Fibroblast of pulmonary artery (primary cell): ENCODE results near the gene CEP44.

Experiments
- DNase-seq: peaks from one replicate; pipeline ENCODE4 v3.0.0-alpha.2; 2010; ENCODE audit warnings: low read depth
- H3K4me3 ChIP-seq: replicated peaks from 2 replicates; pipeline ENCODE4 v1.5.1; 2011; ENCODE audit warnings: low read depth, mild to moderate bottlenecking, control low read depth, low read length, moderate library complexity
- TF ChIP-seq, protein P1 (sequence below): IDR thresholded peaks from 2 replicates; pipeline ENCODE4 v1.5.1; 2011; ENCODE audit warnings: mild to moderate bottlenecking, control low read depth, low read length, inconsistent platforms; ENCODE audit errors: missing control alignments

Gene CEP44

DNA sequence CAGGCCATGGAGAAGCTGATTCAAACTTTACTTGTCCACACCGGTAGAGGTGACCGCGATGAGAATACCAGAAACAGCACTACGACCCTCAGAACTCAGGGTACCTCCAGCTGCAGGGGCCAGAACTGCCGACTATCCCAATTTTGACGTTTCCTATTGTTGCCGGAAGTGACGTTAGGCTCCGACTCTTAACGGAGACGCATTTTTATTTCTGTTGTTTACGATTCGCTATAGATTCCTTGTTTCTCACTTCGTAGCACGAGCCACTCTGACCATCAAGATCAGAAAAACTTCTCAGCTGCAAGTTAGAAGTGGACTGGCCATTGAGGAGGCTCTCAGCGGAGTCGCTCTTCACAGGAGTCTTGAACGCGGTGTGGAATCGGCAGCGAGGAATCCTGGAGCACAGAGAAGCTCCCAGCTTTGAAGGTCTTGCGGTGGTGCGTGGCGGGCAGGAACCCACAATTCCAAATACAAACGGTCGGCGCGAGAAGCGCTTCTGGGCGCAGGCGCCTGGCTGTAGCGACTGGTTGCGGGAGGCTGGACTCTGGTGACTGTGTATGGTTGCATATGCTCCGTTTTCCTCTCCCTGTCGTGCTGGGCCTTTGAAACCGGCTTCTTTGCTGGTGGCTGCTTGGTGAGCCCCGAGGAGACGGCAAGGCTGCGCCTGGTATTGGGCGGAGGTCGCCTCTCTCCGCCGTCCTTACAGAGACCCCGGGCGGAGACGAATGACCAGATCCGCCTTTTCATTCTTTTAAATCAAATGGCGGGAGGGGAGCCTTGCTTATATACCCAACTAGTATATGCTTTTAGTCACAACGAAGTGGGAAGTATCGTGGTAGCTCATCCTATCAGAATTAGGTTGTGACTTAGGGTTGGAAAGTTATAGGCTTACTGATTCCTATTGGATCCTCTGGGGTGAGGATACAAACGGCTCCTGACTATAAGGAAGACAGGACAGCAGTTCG is at the start of gene CEP44, which contains the start of gene FBXO8:
Gene CEP44 (plus strand): TSS at position 405 of the 965 bp plus-strand sequence. CDS start 15,211 bp downstream, outside the sequence.
Gene FBXO8 (minus strand): TSS at position 161 of the 965 bp plus-strand sequence. CDS start 20,575 bp downstream, outside the sequence.
- TF ChIP-seq, protein P1, sequence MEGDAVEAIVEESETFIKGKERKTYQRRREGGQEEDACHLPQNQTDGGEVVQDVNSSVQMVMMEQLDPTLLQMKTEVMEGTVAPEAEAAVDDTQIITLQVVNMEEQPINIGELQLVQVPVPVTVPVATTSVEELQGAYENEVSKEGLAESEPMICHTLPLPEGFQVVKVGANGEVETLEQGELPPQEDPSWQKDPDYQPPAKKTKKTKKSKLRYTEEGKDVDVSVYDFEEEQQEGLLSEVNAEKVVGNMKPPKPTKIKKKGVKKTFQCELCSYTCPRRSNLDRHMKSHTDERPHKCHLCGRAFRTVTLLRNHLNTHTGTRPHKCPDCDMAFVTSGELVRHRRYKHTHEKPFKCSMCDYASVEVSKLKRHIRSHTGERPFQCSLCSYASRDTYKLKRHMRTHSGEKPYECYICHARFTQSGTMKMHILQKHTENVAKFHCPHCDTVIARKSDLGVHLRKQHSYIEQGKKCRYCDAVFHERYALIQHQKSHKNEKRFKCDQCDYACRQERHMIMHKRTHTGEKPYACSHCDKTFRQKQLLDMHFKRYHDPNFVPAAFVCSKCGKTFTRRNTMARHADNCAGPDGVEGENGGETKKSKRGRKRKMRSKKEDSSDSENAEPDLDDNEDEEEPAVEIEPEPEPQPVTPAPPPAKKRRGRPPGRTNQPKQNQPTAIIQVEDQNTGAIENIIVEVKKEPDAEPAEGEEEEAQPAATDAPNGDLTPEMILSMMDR = no peak
- H3K4me3 ChIP-seq = peak within 1 kb of the TSS; percentile 90

GRCh38 chr4:174236359-174236758 is 47.4 kb upstream of the CEP44 start:
- DNase-seq = no peak
- H3K4me3 ChIP-seq = no peak overlapping the region
- TF ChIP-seq, protein P1 = no peak

More for the DNA sequence above, at the start of gene CEP44, which contains the start of gene FBXO8:
- DNase-seq = peak; percentile 88

- DNase-seq = no peak
- TF ChIP-seq, protein P1 = no peak
- H3K4me3 ChIP-seq = no peak overlapping the region
These were observed 42.5 kb upstream of the CEP44 start for GRCh38 chr4:174241162-174241561.

DNA sequence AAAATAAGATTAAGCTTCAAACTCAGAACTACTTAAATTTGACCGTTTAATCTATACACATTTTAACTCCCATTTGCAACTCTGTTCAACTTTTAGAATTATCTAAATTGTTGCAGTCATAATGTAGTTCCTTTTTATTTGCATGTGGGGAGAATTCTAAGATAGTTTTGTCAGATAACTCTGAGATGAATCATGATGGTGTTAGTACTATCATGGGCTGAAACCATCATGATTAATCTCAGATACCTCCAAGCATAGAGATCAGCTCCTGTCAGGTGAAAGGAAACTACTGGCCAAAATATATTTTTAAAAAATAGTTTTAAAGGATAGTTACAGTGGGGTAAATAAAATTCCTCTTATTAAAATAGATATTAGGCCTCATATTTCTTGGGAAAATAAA is 39.3 kb upstream of the CEP44 start:
- DNase-seq = no peak
- no peak overlapping the region for H3K4me3 ChIP-seq
- TF ChIP-seq, protein P1 = no peak

DNA sequence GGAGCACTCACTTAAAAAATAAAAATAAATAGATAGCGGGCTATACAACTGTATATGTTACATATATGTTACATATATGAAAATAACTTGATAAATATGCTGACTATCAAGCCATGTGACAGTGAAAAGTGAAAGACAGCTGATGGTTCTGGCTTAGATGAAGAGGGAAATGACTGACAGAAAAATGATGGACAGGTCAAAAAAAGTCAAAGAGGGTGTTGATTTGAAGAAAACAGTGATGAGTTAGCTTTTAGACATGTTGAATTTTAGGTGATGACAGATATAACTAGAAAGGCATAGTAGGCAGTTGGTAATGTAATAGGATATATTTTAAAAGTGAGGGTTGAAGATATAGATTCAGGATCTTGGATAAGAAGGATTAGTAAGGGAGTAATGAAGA is 38.0 kb upstream of the CEP44 start:
- TF ChIP-seq, protein P1 = no peak
- no peak for DNase-seq
- no peak overlapping the region for H3K4me3 ChIP-seq

DNA sequence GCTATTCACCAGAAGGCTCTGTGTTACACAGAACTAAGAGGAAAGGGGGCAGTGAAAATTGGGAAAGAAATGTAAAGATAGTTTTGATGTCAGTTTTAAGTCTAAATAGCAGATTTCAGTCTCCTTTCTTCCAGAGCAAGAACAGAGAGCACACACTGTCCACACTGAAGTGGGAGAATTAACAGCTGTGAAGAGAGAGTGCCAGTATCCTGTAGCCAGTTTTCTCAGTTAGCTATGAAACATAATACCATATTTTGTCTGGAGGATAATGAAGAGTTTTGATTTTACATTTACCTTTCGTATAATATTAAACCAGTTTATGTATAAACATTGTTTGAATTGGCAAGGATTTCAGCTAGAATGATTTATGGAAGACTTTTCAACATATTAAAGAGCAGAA is 35.3 kb upstream of the CEP44 start:
- DNase-seq = no peak
- TF ChIP-seq, protein P1 = no peak
- no peak overlapping the region for H3K4me3 ChIP-seq
